Suppressor macrophage treated with lipopolysaccharide for 4 hours (primary cell): ENCODE data around the gene ARFIP1.

Source experiments
- DNase-seq: peaks from one replicate; pipeline ENCODE4 v3.0.0-alpha.2; 2020

The ARFIP1 gene

DNA sequence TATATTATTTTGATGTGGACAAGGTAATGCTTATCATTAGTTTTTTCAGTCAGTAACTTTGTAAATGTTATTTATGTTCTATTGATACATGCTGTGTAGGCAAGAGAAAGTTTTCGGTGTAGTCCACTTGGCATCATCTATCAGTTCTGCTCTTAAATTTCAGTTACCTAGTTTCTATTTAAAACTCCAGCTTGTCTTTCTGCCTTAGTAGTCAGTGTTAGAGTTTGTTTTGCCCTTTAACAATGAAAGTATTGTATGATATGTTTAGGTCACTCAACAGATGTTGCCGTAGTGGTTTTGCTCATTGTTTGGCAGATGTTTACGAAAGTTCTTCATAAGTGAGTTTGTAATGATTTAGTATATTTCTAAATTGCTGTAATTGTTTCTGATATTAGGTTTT, 121.5 kb downstream of the ARFIP1 start:
- no peak for DNase-seq

GRCh38 chr4:152903658-152904057, 123.9 kb downstream of the ARFIP1 start:
- no peak for DNase-seq

- no peak for DNase-seq
Measured at GRCh38 chr4:152909901-152910300, 130.1 kb downstream of the ARFIP1 start.

- DNase-seq: no peak
Measured at GRCh38 chr4:152910521-152910920, 130.8 kb downstream of the ARFIP1 start.

GRCh38 chr4:152917543-152918395, 138.0 kb downstream of the ARFIP1 start:
- no peak for DNase-seq

- DNase-seq: no peak
Measured at GRCh38 chr4:152919826-152920225, 140.1 kb downstream of the ARFIP1 start.

- DNase-seq: no peak
Measured at GRCh38 chr4:152920768-152921167, 141.0 kb downstream of the ARFIP1 start.

- DNase-seq: no peak
Measured at GRCh38 chr4:152921284-152921683, 141.5 kb downstream of the ARFIP1 start.

GRCh38 chr4:152925851-152926250, 146.1 kb downstream of the ARFIP1 start:
- DNase-seq: no peak

GRCh38 chr4:152926959-152927358, 147.2 kb downstream of the ARFIP1 start:
- no peak for DNase-seq

DNA sequence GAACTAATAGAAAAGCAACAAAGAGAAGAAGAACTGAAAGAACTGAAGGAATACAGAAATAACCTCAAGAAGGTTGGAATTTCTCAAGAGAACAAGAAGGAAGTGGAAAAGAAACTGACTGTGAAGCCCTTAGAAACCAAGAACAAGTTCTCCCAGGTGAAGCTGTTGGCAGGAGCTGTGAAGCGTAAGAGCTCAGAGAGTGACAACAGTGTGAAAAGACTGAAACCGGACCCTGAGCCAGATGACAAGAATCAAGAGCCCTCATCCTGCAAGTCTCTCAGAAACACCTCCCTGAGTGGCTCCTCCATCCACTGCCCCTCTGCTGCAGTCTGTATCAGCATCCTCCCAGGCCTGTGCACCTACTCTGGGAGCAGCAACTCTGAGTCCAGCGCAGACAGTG, 148.0 kb downstream of the ARFIP1 start:
- DNase-seq: peak; percentile 3

- no peak for DNase-seq
Measured at GRCh38 chr4:152928286-152928685, 148.5 kb downstream of the ARFIP1 start.

DNA sequence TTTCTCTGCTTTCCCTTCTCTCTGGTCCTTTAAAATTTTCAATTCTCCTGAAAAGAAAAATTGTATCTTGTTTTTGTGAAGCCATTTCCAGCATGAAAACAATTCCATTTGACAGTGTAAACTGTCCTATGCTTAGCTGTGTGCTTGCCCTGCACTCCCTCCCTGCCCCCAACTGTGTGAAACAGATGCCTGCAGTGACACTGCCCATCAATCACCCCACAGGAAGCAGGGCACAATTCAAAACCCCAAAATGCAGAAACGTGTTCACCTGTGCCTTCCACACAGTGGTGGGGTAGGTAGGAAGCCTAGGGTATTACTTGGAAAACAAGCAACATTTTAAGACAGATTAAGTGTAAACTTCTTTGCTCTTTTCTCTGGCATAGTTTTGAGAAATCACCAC, 150.1 kb downstream of the ARFIP1 start:
- DNase-seq: no peak

DNA sequence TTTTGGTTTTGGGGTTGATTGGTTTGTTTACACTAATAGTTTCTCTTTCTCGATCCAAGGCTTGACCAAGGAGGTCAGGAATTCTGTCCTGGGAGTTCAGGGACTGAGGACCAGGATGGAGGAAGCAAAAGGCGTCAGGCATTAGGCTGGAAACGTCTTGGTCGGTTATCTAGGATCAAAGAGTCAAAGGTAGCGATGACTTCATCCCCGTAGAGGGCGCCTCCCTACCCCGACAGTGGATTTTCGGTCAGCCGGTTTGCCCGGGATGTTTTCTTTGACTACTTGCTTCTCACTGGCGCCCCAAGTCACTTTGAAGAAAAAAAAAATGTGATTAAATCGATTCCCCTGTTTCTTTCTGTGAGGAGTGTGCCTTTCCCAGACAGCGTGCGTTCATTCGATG, 155.4 kb downstream of the ARFIP1 start:
- no peak for DNase-seq

- no peak for DNase-seq
Measured at GRCh38 chr4:152935631-152936445, 156.1 kb downstream of the ARFIP1 start, which contains the start of gene FHDC1. FHDC1 (plus strand) TSS chr4:152936323; CDS start chr4:152943058, 6,735 bp downstream.

- peak; percentile 7 for DNase-seq
Measured at GRCh38 chr4:152936446-152937335, 156.9 kb downstream of the ARFIP1 start.

- peak; percentile 23 for DNase-seq
Measured at GRCh38 chr4:152937336-152938236, 157.8 kb downstream of the ARFIP1 start.

DNA sequence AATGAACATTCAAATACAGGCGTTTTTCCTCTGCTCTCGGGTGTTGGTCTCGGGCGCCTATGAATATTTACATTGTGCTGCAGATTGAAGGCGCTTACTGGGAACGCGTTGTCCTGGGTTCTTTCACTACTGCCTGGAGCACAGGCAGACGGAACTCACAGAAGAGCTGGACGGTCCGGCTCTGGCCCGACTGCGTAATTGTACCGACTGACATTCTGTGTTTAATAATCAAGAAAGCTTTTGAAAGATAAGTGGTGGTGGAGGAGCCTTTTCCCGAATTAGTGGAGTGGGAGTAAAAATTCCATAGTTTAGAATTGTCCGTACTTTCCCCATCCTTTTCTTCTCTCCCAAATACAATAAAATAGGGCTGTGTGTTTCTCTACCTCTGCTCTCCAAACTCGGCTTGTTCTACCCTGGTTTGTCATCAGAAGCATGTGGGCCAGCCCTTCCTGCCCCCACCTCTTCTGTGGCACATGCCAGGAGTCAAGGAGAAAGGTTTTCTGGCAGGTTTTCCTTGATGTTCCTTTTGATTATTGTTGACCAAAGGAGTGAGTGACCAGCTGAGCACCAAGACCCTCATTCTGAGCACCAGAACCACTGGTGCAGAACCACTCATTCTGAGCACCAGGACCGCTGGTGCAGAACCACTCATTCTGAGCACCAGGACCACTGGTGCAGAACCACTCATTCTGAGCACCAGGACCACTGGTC, 158.6 kb downstream of the ARFIP1 start:
- DNase-seq: no peak

DNA sequence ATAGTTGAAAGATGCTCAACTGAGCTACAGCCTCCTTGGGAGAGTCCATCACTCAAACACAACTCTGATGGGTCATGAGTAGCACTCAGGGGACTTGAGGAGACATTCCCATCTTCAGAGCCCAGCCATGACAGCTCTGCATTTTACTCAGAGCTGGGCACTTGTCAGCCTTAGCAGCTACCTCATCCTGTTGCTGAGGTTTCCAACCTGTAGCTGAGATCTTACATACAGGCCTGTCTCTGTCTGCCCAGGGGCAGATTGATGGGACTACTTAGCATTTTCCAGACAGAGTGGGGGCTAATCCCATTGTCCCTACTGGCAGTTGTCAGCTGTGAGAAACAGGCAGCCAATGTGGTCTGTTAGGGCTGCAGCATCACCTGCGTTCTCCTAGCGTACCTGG, 159.9 kb downstream of the ARFIP1 start:
- no peak for DNase-seq

GRCh38 chr4:152940461-152940860, 160.7 kb downstream of the ARFIP1 start:
- no peak for DNase-seq

DNA sequence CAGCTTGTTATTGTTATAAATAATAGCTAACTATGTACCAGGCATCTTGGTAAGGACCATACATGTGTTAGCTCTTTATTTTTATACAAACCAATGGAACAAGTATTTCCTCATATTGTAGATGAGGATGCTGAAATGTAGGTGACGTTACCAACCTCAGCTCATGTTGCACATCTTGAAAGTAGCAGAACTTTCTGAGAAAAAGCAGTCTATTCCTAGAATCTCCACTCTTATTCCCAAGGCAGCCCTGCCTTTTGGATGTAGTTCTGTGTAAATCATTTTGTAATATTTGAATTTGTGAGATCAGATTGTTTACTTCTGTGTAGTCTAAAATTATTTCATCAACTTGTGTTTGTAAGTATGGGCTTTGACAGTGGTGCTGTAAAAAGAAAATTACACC, 161.7 kb downstream of the ARFIP1 start:
- no peak for DNase-seq
